HG02840 (cell line): ENCODE data around the gene IL17RB.
A peak's percentile ranks its signal among the peaks of the same experiment; 100 is the strongest.

Experiments used
- ATAC-seq: cut with Tn5 transposase; IDR thresholded peaks from one replicate; pipeline ENCODE4 v1.9.1; 2021; ENCODE audit warnings: mild to moderate bottlenecking, moderate library complexity, moderate number of reproducible peaks; ENCODE audit not compliant: unreplicated experiment, low FRiP score

The IL17RB gene

GRCh38 chr3:53856964-53857363 is 10.6 kb downstream of the IL17RB start:
- no peak for ATAC-seq

DNA sequence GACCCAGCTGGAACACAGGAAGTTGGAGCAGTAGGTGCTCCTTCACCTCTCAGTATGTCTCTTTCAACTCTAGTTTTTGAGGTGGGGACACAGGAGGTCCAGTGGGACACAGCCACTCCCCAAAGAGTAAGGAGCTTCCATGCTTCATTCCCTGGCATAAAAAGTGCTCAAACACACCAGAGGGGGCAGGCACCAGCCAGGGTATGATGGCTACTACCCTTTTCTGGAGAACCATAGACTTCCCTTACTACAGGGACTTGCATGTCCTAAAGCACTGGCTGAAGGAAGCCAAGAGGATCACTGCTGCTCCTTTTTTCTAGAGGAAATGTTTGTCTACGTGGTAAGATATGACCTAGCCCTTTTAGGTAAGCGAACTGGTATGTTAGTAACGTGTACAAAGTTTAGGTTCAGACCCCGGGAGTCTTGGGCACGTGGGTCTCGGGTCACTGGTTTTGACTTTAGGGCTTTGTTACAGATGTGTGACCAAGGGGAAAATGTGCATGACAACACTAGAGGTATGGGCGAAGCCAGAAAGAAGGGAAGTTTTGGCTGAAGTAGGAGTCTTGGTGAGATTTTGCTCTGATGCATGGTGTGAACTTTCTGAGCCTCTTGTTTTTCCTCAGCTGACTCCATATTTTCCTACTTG is 11.9 kb downstream of the IL17RB start:
- ATAC-seq: no peak

- no peak for ATAC-seq
Measured at GRCh38 chr3:53859178-53859577, 12.8 kb downstream of the IL17RB start.

GRCh38 chr3:53860196-53860595 is 13.8 kb downstream of the IL17RB start:
- no peak for ATAC-seq

DNA sequence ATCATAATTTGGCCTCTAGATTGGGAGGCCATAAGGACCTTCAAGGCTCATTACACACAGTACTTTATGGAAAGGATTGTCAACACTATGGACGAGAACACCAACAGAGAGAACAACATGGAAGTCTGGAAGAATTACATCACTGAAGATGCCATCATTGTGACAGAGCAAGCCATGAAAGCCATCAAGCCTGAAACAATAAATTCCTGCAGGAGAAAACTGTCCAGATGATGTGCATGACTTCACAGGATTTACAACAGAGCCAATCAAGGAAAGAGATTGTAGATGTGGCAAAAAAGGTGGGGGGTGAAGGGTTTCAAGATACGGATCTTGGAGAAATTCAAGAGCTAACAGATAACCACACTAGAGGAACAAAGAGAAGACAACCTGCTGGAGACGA is 15.9 kb downstream of the IL17RB start:
- no peak for ATAC-seq

GRCh38 chr3:53863145-53863544 is 16.8 kb downstream of the IL17RB start:
- peak; percentile 56 for ATAC-seq

GRCh38 chr3:53865732-53866499 is 19.5 kb downstream of the IL17RB start:
- ATAC-seq: no peak

- no peak for ATAC-seq
Measured at GRCh38 chr3:53880396-53881345, 34.3 kb downstream of the IL17RB start.

GRCh38 chr3:53881691-53882593 is 35.6 kb downstream of the IL17RB start, which contains the start of gene ACTR8:
Gene ACTR8, minus strand, starts transcription at chr3:53882152. Its CDS starts 51 bp downstream, at chr3:53882101.
- ATAC-seq: peak; percentile 76

- no peak for ATAC-seq
Measured at GRCh38 chr3:53883008-53883407, 36.6 kb downstream of the IL17RB start.

- no peak for ATAC-seq
Measured at GRCh38 chr3:53884623-53885022, 38.3 kb downstream of the IL17RB start.

GRCh38 chr3:53885239-53885638 is 38.9 kb downstream of the IL17RB start:
- no peak for ATAC-seq

DNA sequence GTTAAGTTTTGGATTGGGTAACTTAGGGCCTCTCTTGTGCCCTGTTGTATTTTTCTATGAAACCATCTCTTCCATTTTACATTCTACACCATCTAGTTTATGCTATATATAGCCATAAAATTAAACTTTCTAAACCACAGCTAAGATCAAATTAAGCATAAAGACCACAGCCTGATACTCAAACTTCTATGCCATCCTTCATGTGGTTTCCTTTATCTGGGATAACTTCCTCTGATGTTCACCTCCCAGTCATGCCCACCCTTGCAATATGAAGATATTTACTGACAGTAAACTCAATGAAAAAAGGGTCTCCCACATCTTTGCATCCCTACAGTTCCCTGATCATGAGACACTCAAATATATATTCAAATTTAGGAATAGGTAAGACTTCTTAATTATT is 41.1 kb downstream of the IL17RB start:
- ATAC-seq: no peak

DNA sequence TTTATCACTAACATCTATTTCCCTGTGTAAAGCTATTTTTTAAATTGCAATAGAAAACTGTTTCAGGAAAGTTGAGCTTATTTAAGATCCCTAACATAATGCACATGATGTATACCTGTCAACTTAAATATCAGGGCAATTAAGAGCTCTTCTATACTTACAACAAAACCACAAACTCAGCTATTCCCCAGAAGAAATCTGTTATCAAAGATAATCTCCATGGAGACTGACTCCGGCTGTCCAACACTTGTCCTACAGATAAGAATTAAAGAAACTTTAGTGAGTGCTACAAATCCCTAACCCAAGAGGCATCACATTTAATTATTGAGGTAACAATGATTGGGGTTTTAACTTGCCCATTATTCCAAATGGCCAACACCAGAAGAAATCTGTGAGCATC is 41.9 kb downstream of the IL17RB start:
- ATAC-seq: no peak

GRCh38 chr3:53890726-53891475 is 44.5 kb downstream of the IL17RB start:
- no peak for ATAC-seq

DNA sequence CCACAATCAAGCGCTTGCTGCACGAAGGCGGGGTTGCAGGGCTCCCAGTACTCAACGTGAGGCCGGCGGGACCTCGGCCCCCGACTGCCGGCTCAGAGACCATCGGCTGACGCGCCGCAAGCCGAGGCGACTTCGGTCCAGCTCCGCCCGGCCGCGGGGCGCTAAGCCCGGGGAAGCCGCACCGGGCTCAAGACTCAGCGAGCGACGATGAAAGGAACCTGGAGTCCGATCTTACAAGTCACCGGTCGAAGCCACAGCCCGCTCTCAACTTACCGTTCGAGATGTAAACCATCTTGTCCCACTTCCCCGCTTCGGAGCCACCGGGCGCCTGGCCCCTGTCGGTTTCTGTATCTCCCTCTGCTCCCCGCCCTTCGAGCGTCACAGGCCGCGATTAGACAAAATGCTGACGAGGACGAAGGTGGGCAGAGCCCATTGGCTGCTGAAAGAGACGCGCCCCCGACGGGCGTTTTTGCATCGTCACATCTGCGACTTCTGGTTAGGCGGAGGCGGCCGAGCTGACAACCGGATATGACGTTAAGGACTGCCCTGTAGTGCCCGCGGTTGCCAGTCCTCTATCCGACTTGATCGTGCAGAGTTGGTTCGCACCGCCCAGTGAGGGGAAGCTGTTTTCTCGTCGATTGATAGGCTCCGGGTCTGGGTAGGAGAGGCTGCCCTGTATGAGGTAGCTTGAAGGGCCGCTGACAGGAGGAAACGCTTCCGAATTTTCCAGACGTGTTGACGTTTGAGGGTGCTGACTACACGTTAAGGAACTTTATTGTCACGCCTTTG is 45.3 kb downstream of the IL17RB start, which contains the start of gene SELENOK:
Gene SELENOK (minus strand): TSS at position 363 of the 789 bp plus-strand sequence.
- peak; percentile 96 for ATAC-seq

- ATAC-seq: no peak
Measured at GRCh38 chr3:53892286-53892637, 45.9 kb downstream of the IL17RB start.

DNA sequence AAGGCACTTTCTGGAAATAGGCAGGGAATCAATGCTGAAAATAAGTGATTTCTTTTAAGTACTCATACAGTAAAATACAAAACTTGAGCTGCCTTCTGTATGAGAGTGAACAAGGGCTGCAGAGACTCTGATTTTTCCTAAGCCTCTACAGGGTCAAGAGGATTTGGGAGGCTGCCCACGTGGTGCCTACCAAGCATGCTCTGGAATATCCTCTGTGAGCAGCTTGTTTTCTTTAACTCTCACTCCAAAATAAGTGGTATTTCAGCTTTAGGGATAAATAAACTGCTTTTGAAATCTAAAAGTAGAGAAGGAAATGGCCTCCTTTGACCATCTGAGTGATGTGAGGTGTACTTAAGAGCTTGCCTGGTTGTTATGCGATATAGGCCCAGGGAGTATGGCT is 53.4 kb downstream of the IL17RB start:
- ATAC-seq: no peak
